Neural progenitor cell (in vitro differentiated cells): ENCODE results near the gene HMGXB4. TPM values are rescaled to one million over a fixed set of nuclear protein-coding genes. Genes with fewer than 3 reads are reported as not detected.

Experiments used
- DNase-seq: peaks from one replicate; pipeline ENCODE4 v3.0.0-alpha.2; 2016; ENCODE audit warnings: low spot score
- H2AFZ ChIP-seq: fragments of 200-600 bp; sonication (generic); replicated peaks from 2 replicates; pipeline ENCODE4 v1.6.1; 2016; ENCODE audit warnings: antibody characterized with exemption
- H3F3A ChIP-seq: fragments of 200-600 bp; sonication (generic); 2 replicates; pipeline ENCODE4 v1.6.1; 2016; ENCODE audit warnings: antibody characterized with exemption, low read depth
- H3K27ac ChIP-seq: fragments of 200-600 bp; sonication (generic); 2 replicates; pipeline ENCODE4 v1.5.1; 2016; ENCODE audit warnings: mild to moderate bottlenecking
- H3K27me3 ChIP-seq: fragments of 200-600 bp; sonication (generic); 2 replicates; pipeline ENCODE4 v1.6.1; 2016; ENCODE audit warnings: mild to moderate bottlenecking, moderate library complexity
- H3K36me3 ChIP-seq: fragments of 200-600 bp; sonication (generic); 2 replicates; pipeline ENCODE4 v1.5.1; 2016
- H3K4me1 ChIP-seq: fragments of 200-600 bp; sonication (generic); 2 replicates; pipeline ENCODE4 v1.6.1; 2016; ENCODE audit warnings: mixed run types
- H3K4me2 ChIP-seq: fragments of 200-600 bp; sonication (generic); 2 replicates; pipeline ENCODE4 v1.6.1; 2016
- H3K4me3 ChIP-seq: fragments of 200-600 bp; sonication (generic); 2 replicates; pipeline ENCODE4 v1.5.1; 2016
- H3K79me2 ChIP-seq: fragments of 200-600 bp; sonication (generic); 2 replicates; pipeline ENCODE4 v1.6.1; 2016; ENCODE audit warnings: low read depth
- H3K9ac ChIP-seq: fragments of 200-600 bp; sonication (generic); 2 replicates; pipeline ENCODE4 v1.6.1; 2016
- H3K9me3 ChIP-seq: fragments of 200-600 bp; sonication (generic); 2 replicates; pipeline ENCODE4 v1.5.1; 2016; ENCODE audit warnings: low read depth
- H4K20me1 ChIP-seq: fragments of 200-600 bp; sonication (generic); 2 replicates; pipeline ENCODE4 v1.6.1; 2016; ENCODE audit warnings: low read depth
- H3K27ac Mint-ChIP-seq: 3 replicates; pipeline ENCODE4 v1.8.0; 2021; ENCODE audit warnings: mixed read lengths
- H3K27me3 Mint-ChIP-seq: 2 replicates; pipeline ENCODE4 v1.8.0; 2022; ENCODE audit warnings: low read depth, mild to moderate bottlenecking, inconsistent platforms, moderate library complexity, mixed read lengths; ENCODE audit not compliant: insufficient read depth
- H3K36me3 Mint-ChIP-seq: 3 replicates; pipeline ENCODE4 v1.8.0; 2021; ENCODE audit warnings: mixed read lengths
- H3K4me1 Mint-ChIP-seq: 3 replicates; pipeline ENCODE4 v1.8.0; 2021; ENCODE audit warnings: mixed read lengths
- H3K4me3 Mint-ChIP-seq: 3 replicates; pipeline ENCODE4 v1.8.0; 2021; ENCODE audit warnings: mild to moderate bottlenecking, moderate library complexity, mixed read lengths
- H3K9me3 Mint-ChIP-seq: 3 replicates; pipeline ENCODE4 v1.8.0; 2020; ENCODE audit warnings: mixed read lengths
- EZH2 ChIP-seq: fragments of 200-600 bp; sonication (generic); IDR thresholded peaks from 2 replicates; pipeline ENCODE4 v1.6.1; 2017; ENCODE audit warnings: antibody characterized with exemption, mild to moderate bottlenecking, moderate library complexity
- EZH2phosphoT487 ChIP-seq: fragments of 200-600 bp; sonication (generic); IDR thresholded peaks from 2 replicates; pipeline ENCODE4 v1.6.1; 2017; ENCODE audit warnings: antibody characterized with exemption
- total RNA-seq: library from RNA; depleted of rRNA; stranded (reverse); fragments of >200 nt; gene quantifications from 2 replicates; pipeline ENCODE4 v1.2.3, GENCODE V29; 2015; ENCODE audit warnings: low replicate concordance
- TF ChIP-seq, protein P1 (sequence below): fragments of 200-600 bp; sonication (generic); IDR thresholded peaks from 2 replicates; pipeline ENCODE4 v1.5.1; 2017; ENCODE audit warnings: antibody characterized with exemption, mild to moderate bottlenecking

HMGXB4 gene
- total RNA-seq, 1 donor from 2014 or later, result 55.9 TPM

DNA sequence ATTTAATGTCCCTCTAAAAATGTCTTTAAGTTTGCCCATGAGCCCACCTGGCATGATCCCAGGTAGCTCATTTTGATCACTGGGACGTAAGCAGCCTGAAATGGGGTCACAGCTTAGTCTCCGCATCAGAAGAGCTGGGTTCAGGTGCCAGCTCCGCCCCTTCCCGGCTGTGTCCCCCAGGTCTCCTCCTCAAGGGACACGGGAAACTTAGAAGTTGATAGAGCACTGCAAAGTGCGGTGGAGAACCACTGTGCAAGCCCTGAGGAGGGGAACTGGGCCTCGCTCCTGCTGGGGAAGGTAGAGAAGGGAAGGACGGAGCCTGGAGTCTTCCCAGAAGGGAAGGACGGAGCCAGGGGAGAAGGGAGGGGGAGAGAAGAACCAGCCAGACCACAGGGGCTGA lies 50.1 kb downstream of the HMGXB4 start:
- Histone ChIP-seq H3K79me2 (peaks cover 12% of the 10 kb centered on the region), H3K9me3 (no peaks in the 10 kb centered on the region), H3F3A (peaks cover 23% of the 10 kb centered on the region), H3K4me1 (peaks cover 25% of the 10 kb centered on the region), H4K20me1 (peaks cover 13% of the 10 kb centered on the region), H3K9ac (no peak overlapping the region), H3K27ac (no peak overlapping the region), H3K36me3 (no peaks in the 10 kb centered on the region), H3K27me3 (no peaks in the 10 kb centered on the region), H2AFZ (no peak overlapping the region), H3K4me3 (no peak overlapping the region), H3K4me2 (peak overlapping the region; percentile 53)
- H3K9me3 Mint-ChIP-seq, result no peaks in the 10 kb centered on the region
- no peak overlapping the region for H3K4me3 Mint-ChIP-seq
- peak overlapping the region; percentile 30 for H3K27ac Mint-ChIP-seq
- no peaks in the 10 kb centered on the region for H3K36me3 Mint-ChIP-seq
- H3K4me1 Mint-ChIP-seq, result peaks cover 35% of the 10 kb centered on the region
- peaks cover 6% of the 10 kb centered on the region for H3K27me3 Mint-ChIP-seq
- DNase-seq, result no peak
- TF ChIP-seq EZH2 (no peak), EZH2phosphoT487 (no peak)
- TF ChIP-seq, protein P1, sequence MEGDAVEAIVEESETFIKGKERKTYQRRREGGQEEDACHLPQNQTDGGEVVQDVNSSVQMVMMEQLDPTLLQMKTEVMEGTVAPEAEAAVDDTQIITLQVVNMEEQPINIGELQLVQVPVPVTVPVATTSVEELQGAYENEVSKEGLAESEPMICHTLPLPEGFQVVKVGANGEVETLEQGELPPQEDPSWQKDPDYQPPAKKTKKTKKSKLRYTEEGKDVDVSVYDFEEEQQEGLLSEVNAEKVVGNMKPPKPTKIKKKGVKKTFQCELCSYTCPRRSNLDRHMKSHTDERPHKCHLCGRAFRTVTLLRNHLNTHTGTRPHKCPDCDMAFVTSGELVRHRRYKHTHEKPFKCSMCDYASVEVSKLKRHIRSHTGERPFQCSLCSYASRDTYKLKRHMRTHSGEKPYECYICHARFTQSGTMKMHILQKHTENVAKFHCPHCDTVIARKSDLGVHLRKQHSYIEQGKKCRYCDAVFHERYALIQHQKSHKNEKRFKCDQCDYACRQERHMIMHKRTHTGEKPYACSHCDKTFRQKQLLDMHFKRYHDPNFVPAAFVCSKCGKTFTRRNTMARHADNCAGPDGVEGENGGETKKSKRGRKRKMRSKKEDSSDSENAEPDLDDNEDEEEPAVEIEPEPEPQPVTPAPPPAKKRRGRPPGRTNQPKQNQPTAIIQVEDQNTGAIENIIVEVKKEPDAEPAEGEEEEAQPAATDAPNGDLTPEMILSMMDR, result no peak

DNA sequence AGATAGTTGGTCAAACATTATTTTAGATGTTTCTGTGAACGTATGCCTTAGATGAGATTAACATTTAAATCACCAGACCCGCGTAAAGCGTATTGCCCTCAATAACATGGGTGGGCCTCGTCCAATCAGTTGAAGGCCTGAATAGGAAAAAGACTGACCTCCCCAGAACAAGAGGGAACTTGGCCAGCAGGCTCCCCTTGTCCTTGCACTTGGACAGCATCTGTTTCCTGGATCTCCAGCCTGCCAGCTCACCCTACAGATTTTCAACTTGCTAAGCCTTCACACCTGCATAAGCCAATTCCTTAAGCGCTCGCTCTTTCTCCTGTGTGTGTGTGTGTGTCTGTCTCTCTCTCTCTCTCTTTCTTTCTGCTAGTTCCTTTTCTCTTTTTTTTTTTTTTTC lies 50.6 kb downstream of the HMGXB4 start:
- H3K36me3 Mint-ChIP-seq, result no peaks in the 10 kb centered on the region
- Histone ChIP-seq H2AFZ (no peak overlapping the region), H4K20me1 (peaks cover 13% of the 10 kb centered on the region), H3K79me2 (peaks cover 12% of the 10 kb centered on the region), H3K27ac (no peak overlapping the region), H3K4me1 (peaks cover 25% of the 10 kb centered on the region), H3K27me3 (no peaks in the 10 kb centered on the region), H3K4me2 (no peak overlapping the region), H3F3A (peaks cover 23% of the 10 kb centered on the region), H3K4me3 (no peak overlapping the region), H3K9me3 (no peaks in the 10 kb centered on the region), H3K9ac (no peak overlapping the region), H3K36me3 (no peaks in the 10 kb centered on the region)
- peaks cover 40% of the 10 kb centered on the region for H3K4me1 Mint-ChIP-seq
- H3K27me3 Mint-ChIP-seq, result peaks cover 6% of the 10 kb centered on the region
- H3K27ac Mint-ChIP-seq, result no peak overlapping the region
- H3K9me3 Mint-ChIP-seq, result no peaks in the 10 kb centered on the region
- no peak for TF ChIP-seq EZH2
- no peak for TF ChIP-seq EZH2phosphoT487
- TF ChIP-seq, protein P1, result no peak
- H3K4me3 Mint-ChIP-seq, result no peak overlapping the region
- DNase-seq, result no peak

GRCh38 chr22:35308480-35309021 lies 51.3 kb downstream of the HMGXB4 start:
- H3K79me2 ChIP-seq, result peaks cover 12% of the 10 kb centered on the region
- no peak for TF ChIP-seq EZH2
- TF ChIP-seq EZH2phosphoT487, result no peak
- TF ChIP-seq, protein P1, result no peak
- H3K36me3 ChIP-seq, result no peaks in the 10 kb centered on the region
- peaks cover 23% of the 10 kb centered on the region for H3F3A ChIP-seq
- Mint-ChIP-seq H3K4me3 (no peak overlapping the region), H3K27ac (peak overlapping the region; percentile 17), H3K9me3 (no peaks in the 10 kb centered on the region), H3K27me3 (peaks cover 6% of the 10 kb centered on the region), H3K4me1 (peaks cover 44% of the 10 kb centered on the region), H3K36me3 (no peaks in the 10 kb centered on the region)
- peaks cover 25% of the 10 kb centered on the region for H3K4me1 ChIP-seq
- no peak overlapping the region for H3K4me3 ChIP-seq
- no peak overlapping the region for H3K9ac ChIP-seq
- H3K27me3 ChIP-seq, result no peaks in the 10 kb centered on the region
- H3K27ac ChIP-seq, result no peak overlapping the region
- H2AFZ ChIP-seq, result no peak overlapping the region
- H3K4me2 ChIP-seq, result no peak overlapping the region
- no peaks in the 10 kb centered on the region for H3K9me3 ChIP-seq
- peaks cover 14% of the 10 kb centered on the region for H4K20me1 ChIP-seq
- no peak for DNase-seq
